Measurements from ENCODE around the gene TMEM258. TPM values are rescaled to one million over a fixed set of nuclear protein-coding genes. Genes with fewer than 3 reads are reported as not detected.

TMEM258 gene
- total and polyA plus RNA-seq, 2 experiments from 2014 or later = 35.3 to 241 TPM

DNA sequence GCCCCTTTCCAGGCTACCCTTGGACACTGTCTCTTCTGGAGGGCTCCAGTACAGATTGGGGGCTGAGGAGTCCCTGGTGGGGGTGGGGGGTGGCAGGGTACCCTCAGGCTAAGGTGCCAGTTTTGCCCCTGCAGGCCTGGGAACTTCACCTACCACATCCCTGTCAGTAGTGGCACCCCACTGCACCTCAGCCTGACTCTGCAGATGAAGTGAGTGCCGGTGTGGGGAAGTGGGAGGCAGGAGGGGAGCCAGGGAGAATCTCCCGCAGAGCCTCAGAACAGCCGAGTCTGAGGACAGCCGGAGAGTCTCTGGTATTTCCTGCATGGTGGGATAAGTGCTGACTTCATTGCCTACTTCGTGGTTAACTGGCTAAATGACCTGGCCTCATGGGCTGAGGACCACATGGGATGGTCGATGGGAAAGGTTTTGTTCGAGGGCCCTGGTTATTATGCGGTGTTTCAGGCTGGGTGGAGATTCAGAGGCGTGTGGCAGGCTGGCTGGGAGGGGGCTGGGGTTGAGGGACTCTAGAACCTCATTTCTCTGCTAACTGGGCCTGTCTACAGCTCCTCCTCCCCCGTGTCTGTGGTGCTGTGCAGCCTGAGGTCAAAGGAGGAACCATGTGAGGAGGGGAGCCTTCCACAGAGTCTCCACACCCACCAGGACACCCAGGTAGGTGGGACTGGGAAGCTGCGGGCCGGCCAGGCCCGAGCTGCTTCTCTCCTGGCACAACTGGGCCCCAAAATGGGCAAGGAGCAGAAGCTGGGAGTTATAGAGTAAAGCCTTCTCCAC lies 8.5 kb downstream of the TMEM258 start:
- TF ChIP-seq CTCF (IDR thresholded peaks at IDR 0.05; ENCODE audit: low read depth, low read length) = no peak
- Histone ChIP-seq H3K27me3 (no peaks in the 10 kb centered on the region), H3K9me3 (ENCODE audit: low read depth) (no peaks in the 10 kb centered on the region), H3K4me1 (ENCODE audit: low read depth) (no peaks in the 10 kb centered on the region), H3K36me3 (peaks cover 20% of the 10 kb centered on the region), H3K4me3 (no peak overlapping the region), H3K27ac (peak overlapping the region; percentile 12)
- peak in 1 of 2 donors; percentile 63 for DNase-seq (ENCODE audit: low read depth in 1 of 2, low spot score in 1 of 2)

DNA sequence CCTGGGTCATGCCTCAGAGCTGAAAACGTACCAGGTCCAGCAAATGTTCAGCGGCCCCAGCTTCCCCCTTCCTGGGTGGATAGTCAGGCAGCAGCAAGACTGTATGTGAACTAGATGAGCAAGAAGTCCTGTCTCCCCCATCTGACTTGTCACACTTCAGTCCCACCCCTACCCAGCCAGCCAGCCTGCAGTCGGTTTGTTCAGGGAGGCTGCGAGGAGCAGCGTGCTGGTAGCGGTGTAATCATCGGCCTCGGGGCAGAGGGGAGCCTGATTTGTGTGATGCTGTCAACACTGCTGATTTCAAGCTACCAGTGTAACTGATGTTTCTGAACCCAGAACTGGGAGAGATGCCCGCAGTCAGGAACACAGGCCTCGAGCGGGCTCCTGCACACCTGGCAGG lies 9.6 kb downstream of the TMEM258 start:
- DNase-seq (ENCODE audit: low read depth in 1 of 2, low spot score in 1 of 2) = no peak
- H3K4me3 ChIP-seq = no peak overlapping the region
- H3K27me3 ChIP-seq = no peaks in the 10 kb centered on the region
- no peak overlapping the region for H3K27ac ChIP-seq
- H3K36me3 ChIP-seq = peaks cover 26% of the 10 kb centered on the region
- no peaks in the 10 kb centered on the region for H3K4me1 ChIP-seq (ENCODE audit: low read depth)
- TF ChIP-seq CTCF (IDR thresholded peaks at IDR 0.05; ENCODE audit: low read depth, low read length) = no peak
- no peaks in the 10 kb centered on the region for H3K9me3 ChIP-seq (ENCODE audit: low read depth)

- Histone ChIP-seq H3K36me3 (peaks cover 24% of the 10 kb centered on the region), H3K27me3 (no peaks in the 10 kb centered on the region), H3K27ac (no peak overlapping the region), H3K4me1 (ENCODE audit: low read depth) (no peaks in the 10 kb centered on the region), H3K4me3 (no peak overlapping the region), H3K9me3 (ENCODE audit: low read depth) (no peaks in the 10 kb centered on the region)
- no peak for TF ChIP-seq CTCF (IDR thresholded peaks at IDR 0.05; ENCODE audit: low read depth, low read length)
- no peak for DNase-seq (ENCODE audit: low read depth in 1 of 2, low spot score in 1 of 2)
Measured at GRCh38 chr11:61782299-61782698, 10.1 kb downstream of the TMEM258 start.

- Histone ChIP-seq H3K27me3 (no peaks in the 10 kb centered on the region), H3K36me3 (peaks cover 20% of the 10 kb centered on the region), H3K4me3 (no peak overlapping the region), H3K9me3 (ENCODE audit: low read depth) (no peaks in the 10 kb centered on the region), H3K27ac (no peak overlapping the region), H3K4me1 (ENCODE audit: low read depth) (no peaks in the 10 kb centered on the region)
- no peak for TF ChIP-seq CTCF (IDR thresholded peaks at IDR 0.05; ENCODE audit: low read depth, low read length)
- no peak for DNase-seq (ENCODE audit: low read depth in 1 of 2, low spot score in 1 of 2)
Measured at GRCh38 chr11:61781585-61781984, 10.8 kb downstream of the TMEM258 start.

GRCh38 chr11:61780581-61781162 lies 11.7 kb downstream of the TMEM258 start:
- no peak for TF ChIP-seq CTCF (IDR thresholded peaks at IDR 0.05; ENCODE audit: low read depth, low read length)
- H3K27ac ChIP-seq = no peak overlapping the region

More at GRCh38 chr11:61780581-61781162, 11.7 kb downstream of the TMEM258 start:
- peaks cover 14% of the 10 kb centered on the region for H3K36me3 ChIP-seq
- no peak for DNase-seq (ENCODE audit: low read depth in 1 of 2, low spot score in 1 of 2)
- no peaks in the 10 kb centered on the region for H3K4me1 ChIP-seq (ENCODE audit: low read depth)
- H3K9me3 ChIP-seq (ENCODE audit: low read depth) = no peaks in the 10 kb centered on the region
- H3K27me3 ChIP-seq = no peaks in the 10 kb centered on the region
- no peak overlapping the region for H3K4me3 ChIP-seq
